SU-DHL-6 (cell line): ENCODE measurements around the gene GSS.

Source experiments
- H2AFZ ChIP-seq: fragments of 200-600 bp; sonication (generic); 2 replicates; pipeline ENCODE4 v1.6.1; 2014; ENCODE audit warnings: low read depth, mild to moderate bottlenecking, moderate library complexity, mixed read lengths, antibody characterized with exemption, low read length; ENCODE audit not compliant: severe bottlenecking
- H3F3A ChIP-seq: fragments of 200-600 bp; shearing (Covaris generic); 2 replicates; pipeline ENCODE4 v1.6.0; 2016; ENCODE audit warnings: antibody characterized with exemption, mild to moderate bottlenecking; ENCODE audit not compliant: insufficient read depth
- H3K27ac ChIP-seq: fragments of 200-600 bp; sonication (generic); 2 replicates; pipeline ENCODE4 v1.5.1; 2016; ENCODE audit warnings: low read depth, mild to moderate bottlenecking, low read length, moderate library complexity, mixed read lengths
- H3K27me3 ChIP-seq: fragments of 200-600 bp; sonication (generic), shearing (Covaris generic); 2 replicates; pipeline ENCODE4 v1.6.0; 2014; ENCODE audit warnings: mild to moderate bottlenecking, low read length
- H3K36me3 ChIP-seq: fragments of 200-600 bp; sonication (generic); 2 replicates; pipeline ENCODE4 v1.6.1; 2014; ENCODE audit warnings: mild to moderate bottlenecking, low read length, mixed read lengths
- H3K4me2 ChIP-seq: fragments of 300-600, 200-600 bp; shearing (Covaris generic), sonication (generic); 2 replicates; pipeline ENCODE4 v1.6.0; 2014; ENCODE audit warnings: low read length, low read depth, mild to moderate bottlenecking; ENCODE audit not compliant: poor library complexity, severe bottlenecking
- H3K4me3 ChIP-seq: fragments of 200-600 bp; sonication (generic); 2 replicates; pipeline ENCODE4 v1.5.1; 2014; ENCODE audit warnings: antibody characterized with exemption, low read length, mild to moderate bottlenecking, mixed read lengths; ENCODE audit not compliant: insufficient read depth, poor library complexity, severe bottlenecking
- H3K79me2 ChIP-seq: fragments of 200-600 bp; sonication (generic); 2 replicates; pipeline ENCODE4 v1.6.1; 2014; ENCODE audit warnings: mild to moderate bottlenecking, low read length, moderate library complexity; ENCODE audit not compliant: insufficient read depth
- H3K9ac ChIP-seq: fragments of 200-600 bp; sonication (generic); 2 replicates; pipeline ENCODE4 v1.7.0; 2014; ENCODE audit warnings: mild to moderate bottlenecking, low read length
- H3K9me2 ChIP-seq: fragments of 200-600 bp; sonication (generic); replicated peaks from 2 replicates; pipeline ENCODE4 v1.6.1; 2014; ENCODE audit warnings: low read length; ENCODE audit not compliant: insufficient read depth
- H3K9me3 ChIP-seq: fragments of 200-600 bp; sonication (generic); 2 replicates; pipeline ENCODE4 v1.6.1; 2014; ENCODE audit warnings: low read length, mixed read lengths; ENCODE audit not compliant: insufficient read depth
- H4K20me1 ChIP-seq: fragments of 200-600 bp; sonication (generic); 2 replicates; pipeline ENCODE4 v1.6.1; 2014; ENCODE audit warnings: low read depth, mild to moderate bottlenecking, antibody characterized with exemption, low read length, moderate library complexity, mixed read lengths
- CTCF ChIP-seq: fragments of 200-600 bp; sonication (generic); IDR thresholded peaks from one replicate; pipeline ENCODE4 v1.5.1; 2017; ENCODE audit warnings: antibody characterized with exemption, mild to moderate bottlenecking, low read length, moderate library complexity; ENCODE audit not compliant: insufficient read depth, poor library complexity, severe bottlenecking
- EZH2phosphoT487 ChIP-seq: fragments of 200-600 bp; sonication (generic), shearing (Covaris generic); conservative IDR thresholded peaks from 2 replicates; pipeline ENCODE4 v1.6.1; 2018; ENCODE audit warnings: mild to moderate bottlenecking, antibody characterized with exemption, low read length, moderate library complexity, mixed read lengths

The GSS gene

DNA sequence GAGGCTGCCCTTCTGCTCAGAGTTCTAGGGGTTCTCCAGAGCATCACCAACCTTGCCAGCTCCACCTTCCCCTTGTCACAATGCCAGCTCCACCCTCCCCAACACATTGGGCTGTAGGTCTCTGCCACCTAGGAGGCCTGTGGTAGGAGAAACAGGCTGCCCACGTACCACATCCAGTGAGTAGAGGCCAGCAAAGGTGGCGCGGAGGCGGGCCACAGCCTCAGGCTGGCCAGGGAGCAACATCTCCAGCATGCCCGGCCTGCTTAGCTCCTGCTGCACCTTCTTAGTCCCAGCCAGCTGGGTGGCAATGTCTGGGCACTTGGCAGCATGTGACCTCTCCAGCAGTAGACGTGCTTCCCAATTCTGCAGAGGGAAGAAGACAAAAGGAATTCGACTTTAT lies 23.8 kb downstream of the GSS start:
- no peak overlapping the region for H3K27ac ChIP-seq
- H3K4me2 ChIP-seq: no peak overlapping the region
- TF ChIP-seq EZH2phosphoT487: no peak
- TF ChIP-seq CTCF: no peak
- no peak overlapping the region for H3K4me3 ChIP-seq
- H2AFZ ChIP-seq: no peak overlapping the region
- H3K9me2 ChIP-seq: no peaks in the 10 kb centered on the region
- H3K27me3 ChIP-seq: no peaks in the 10 kb centered on the region
- H3F3A ChIP-seq: no peaks in the 10 kb centered on the region
- no peaks in the 10 kb centered on the region for H3K79me2 ChIP-seq
- H3K36me3 ChIP-seq: no peaks in the 10 kb centered on the region
- H3K9ac ChIP-seq: no peak overlapping the region
- H4K20me1 ChIP-seq: no peaks in the 10 kb centered on the region
- H3K9me3 ChIP-seq: no peaks in the 10 kb centered on the region

DNA sequence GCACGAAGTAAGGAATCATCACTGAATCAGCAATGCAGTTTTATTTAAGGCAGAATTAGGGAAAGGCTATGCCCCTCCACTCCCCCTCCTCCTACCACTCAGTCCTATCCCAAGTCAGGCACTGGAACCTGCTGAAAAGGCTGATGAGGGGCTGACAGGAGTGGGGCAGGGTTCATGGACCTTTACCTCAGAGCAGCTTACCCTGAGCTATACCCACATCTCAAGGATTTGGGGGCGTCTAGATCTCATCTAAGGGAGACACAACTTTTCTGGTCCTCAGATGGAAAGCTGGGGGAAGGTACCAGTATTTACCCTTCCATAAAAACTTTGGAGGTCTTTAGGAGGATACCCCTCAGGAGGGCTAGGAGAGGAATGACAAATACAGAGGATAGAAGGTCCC lies 27.2 kb downstream of the GSS start:
- no peaks in the 10 kb centered on the region for H3K27me3 ChIP-seq
- H3K79me2 ChIP-seq: no peaks in the 10 kb centered on the region
- H3K4me3 ChIP-seq: no peak overlapping the region
- no peaks in the 10 kb centered on the region for H3K9me2 ChIP-seq
- no peaks in the 10 kb centered on the region for H3F3A ChIP-seq
- no peak overlapping the region for H3K9ac ChIP-seq
- no peaks in the 10 kb centered on the region for H4K20me1 ChIP-seq
- TF ChIP-seq CTCF: no peak
- no peak overlapping the region for H3K4me2 ChIP-seq
- H3K27ac ChIP-seq: no peak overlapping the region
- no peak overlapping the region for H2AFZ ChIP-seq
- H3K36me3 ChIP-seq: no peaks in the 10 kb centered on the region
- no peaks in the 10 kb centered on the region for H3K9me3 ChIP-seq

DNA sequence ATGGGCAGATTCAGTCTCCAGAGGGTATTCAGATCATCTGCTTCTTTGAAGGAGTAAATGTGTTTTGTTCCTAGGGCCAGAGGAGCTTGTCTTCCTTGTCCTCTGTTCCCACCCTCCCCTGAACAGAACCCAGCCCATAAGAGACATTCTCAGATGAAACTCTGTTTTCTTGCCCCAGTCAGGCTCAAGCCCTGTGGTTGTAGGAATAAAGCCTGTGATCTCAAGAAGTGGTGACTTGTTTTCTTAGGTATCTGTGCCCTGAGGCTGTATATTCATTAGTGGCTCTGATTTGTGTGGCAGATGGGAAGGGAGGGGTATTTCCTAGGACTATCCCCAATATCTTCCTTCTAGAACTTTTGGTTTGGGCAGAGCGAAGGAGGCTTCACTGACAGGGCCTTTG lies 27.9 kb downstream of the GSS start:
- Histone ChIP-seq H3K79me2 (no peaks in the 10 kb centered on the region), H3K9ac (no peak overlapping the region), H2AFZ (no peak overlapping the region), H3K4me2 (no peak overlapping the region), H3F3A (no peaks in the 10 kb centered on the region), H3K4me3 (no peak overlapping the region), H3K36me3 (no peaks in the 10 kb centered on the region), H3K27ac (no peak overlapping the region), H4K20me1 (no peaks in the 10 kb centered on the region), H3K9me3 (no peaks in the 10 kb centered on the region), H3K9me2 (no peaks in the 10 kb centered on the region), H3K27me3 (no peaks in the 10 kb centered on the region)
- TF ChIP-seq EZH2phosphoT487: no peak

- H3K27me3 ChIP-seq: no peaks in the 10 kb centered on the region
- no peaks in the 10 kb centered on the region for H3K36me3 ChIP-seq
- H2AFZ ChIP-seq: no peak overlapping the region
- H3K79me2 ChIP-seq: no peaks in the 10 kb centered on the region
- H3K4me3 ChIP-seq: no peak overlapping the region
- no peak overlapping the region for H3K27ac ChIP-seq
- H3K9ac ChIP-seq: no peak overlapping the region
- no peak overlapping the region for H3K4me2 ChIP-seq
- H3K9me3 ChIP-seq: no peaks in the 10 kb centered on the region
- H3F3A ChIP-seq: no peaks in the 10 kb centered on the region
- H4K20me1 ChIP-seq: no peaks in the 10 kb centered on the region
- TF ChIP-seq EZH2phosphoT487: no peak
- TF ChIP-seq CTCF: no peak
- no peaks in the 10 kb centered on the region for H3K9me2 ChIP-seq
Observed at GRCh38 chr20:34926581-34926980, 29.0 kb downstream of the GSS start.
